ENCODE data around the gene EMID1. TPM values are rescaled to one million over a fixed set of nuclear protein-coding genes. Genes with fewer than 3 reads are reported as not detected.

EMID1 gene
- polyA plus RNA-seq, 1 of the 3 experiments (the other 2 are of a cell fraction) = 1.1 TPM

- Histone ChIP-seq H3K9me3 (no peaks in the 10 kb centered on the region), H3K27me3 (ENCODE audit: insufficient read depth) (no peaks in the 10 kb centered on the region), H3K27ac (ENCODE audit: low read depth in 2 of 2, low read length in 1 of 2) (no peak overlapping the region), H3K9ac (no peak overlapping the region), H3K4me1 (ENCODE audit: control insufficient read depth in 1 of 2, insufficient read depth in 2 of 2, low read depth in 1 of 2, low read length in 1 of 2) (no peaks in the 10 kb centered on the region), H3F3A (replicated peaks; ENCODE audit: insufficient read depth) (no peaks in the 10 kb centered on the region), H2AFZ (ENCODE audit: low read depth) (no peak overlapping the region), H4K20me1 (ENCODE audit: insufficient read depth) (no peaks in the 10 kb centered on the region), H3K79me2 (ENCODE audit: insufficient read depth) (no peaks in the 10 kb centered on the region), H3K4me3 (ENCODE audit: low read depth in 2 of 2, low read length in 1 of 2) (no peak overlapping the region), H3K9me2 (no peaks in the 10 kb centered on the region), H3K4me2 (no peak overlapping the region), H3K36me3 (replicated peaks in 1 of 2; ENCODE audit: control insufficient read depth in 1 of 2, insufficient read depth in 2 of 2, low read length in 1 of 2) (no peaks in the 10 kb centered on the region)
- ChIA-PET CTCF (interaction anchor here (0.6 to 1.4 kb wide), 4 partner anchors 12 to 397 kb away, joined by 3 read pairs; no protein-coding TSS in a partner anchor), POLR2A (no interaction called here)
- 79% methylated on average over 4 of the region's 10 CpGs for WGBS (ENCODE audit: low lambda C conversion rate)
- peak; percentile 15 for DNase-seq
- TF ChIP-seq EP300 (IDR thresholded peaks at IDR 0.05; ENCODE audit: borderline replicate concordance in 1 of 2, low read depth in 1 of 2, low read length in 1 of 2) (no peak), RFX5 (IDR thresholded peaks at IDR 0.05; ENCODE audit: low read length) (no peak), USF1 (IDR thresholded peaks at IDR 0.05; ENCODE audit: borderline replicate concordance, low read depth) (no peak), CTCF (IDR thresholded peaks at IDR 0.05) (no peak), NFIC (IDR thresholded peaks at IDR 0.05; ENCODE audit: borderline replicate concordance) (no peak), MXI1 (IDR thresholded peaks at IDR 0.05; ENCODE audit: low read depth, low read length) (no peak), GABPA (IDR thresholded peaks at IDR 0.05; ENCODE audit: low read depth) (no peak), REST (IDR thresholded peaks at IDR 0.05; ENCODE audit: low read depth, low read length) (no peak), POLR2AphosphoS5 (IDR thresholded peaks at IDR 0.05; ENCODE audit: low read depth, low read length) (no peak), IRF3 (IDR thresholded peaks at IDR 0.05; ENCODE audit: low read depth, low read length) (no peak), JUND (IDR thresholded peaks at IDR 0.05) (no peak), USF2 (IDR thresholded peaks at IDR 0.05; ENCODE audit: borderline replicate concordance, low read depth, low read length) (no peak), CHD2 (IDR thresholded peaks at IDR 0.05; ENCODE audit: low read length, partially characterized antibody) (no peak), MEF2A (IDR thresholded peaks at IDR 0.05; ENCODE audit: borderline replicate concordance, low read depth) (no peak), MAX (IDR thresholded peaks at IDR 0.05; ENCODE audit: low read depth) (no peak), ZBTB33 (IDR thresholded peaks at IDR 0.05; ENCODE audit: borderline replicate concordance, low read depth) (no peak), RAD21 (IDR thresholded peaks at IDR 0.05; ENCODE audit: low read length) (no peak), TAF1 (IDR thresholded peaks at IDR 0.05; ENCODE audit: borderline replicate concordance, low read depth, low read length) (no peak)
Observed at GRCh38 chr22:29251981-29252911, 46.5 kb downstream of the EMID1 start.
